ENCODE measurements around the gene CDH13.

DNA sequence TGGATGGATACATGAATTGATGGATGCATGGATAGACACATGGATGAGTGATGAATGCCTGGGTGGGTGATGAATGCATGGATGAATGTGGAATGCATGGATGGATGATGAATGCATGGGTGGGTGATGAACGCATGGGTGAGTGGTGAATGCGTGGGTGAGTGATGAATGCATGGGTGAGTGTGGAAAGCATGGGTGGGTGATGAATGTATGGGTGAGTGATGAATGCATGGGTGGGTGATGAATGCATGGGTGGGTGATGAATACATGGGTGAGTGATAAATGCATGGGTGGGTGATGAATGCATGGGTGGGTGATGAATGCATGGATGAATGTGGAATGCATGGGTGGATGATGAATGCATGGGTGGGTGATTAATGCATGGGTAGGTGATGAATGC lies 1097.1 kb downstream of the CDH13 start:
- TF ChIP-seq ZNF24 (IDR thresholded peaks at IDR 0.05) (no peak), PRPF4 (IDR thresholded peaks at IDR 0.05; ENCODE audit: insufficient read depth, low read depth, low read length, poor library complexity, severe bottlenecking) (no peak), JUND (IDR thresholded peaks at IDR 0.05; ENCODE audit: borderline replicate concordance, low read depth, low read length) (no peak), JUND (tag; IDR thresholded peaks at IDR 0.05; ENCODE audit: borderline replicate concordance, low read depth, low read length) (no peak), BDP1 (IDR thresholded peaks at IDR 0.05; ENCODE audit: insufficient read depth, insufficient read length) (no peak)
- TF ChIP-seq, protein P1, sequence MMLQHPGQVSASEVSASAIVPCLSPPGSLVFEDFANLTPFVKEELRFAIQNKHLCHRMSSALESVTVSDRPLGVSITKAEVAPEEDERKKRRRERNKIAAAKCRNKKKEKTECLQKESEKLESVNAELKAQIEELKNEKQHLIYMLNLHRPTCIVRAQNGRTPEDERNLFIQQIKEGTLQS (IDR thresholded peaks at IDR 0.05) = no peak
- TF ChIP-seq, protein P1 (CRISPR knock-in tag; conservative IDR thresholded peaks at IDR 0.05) = no peak

All from K562 (cell line).